H1 (cell line): ENCODE results near the gene CACNA1F. TPM values are rescaled to one million over a fixed set of nuclear protein-coding genes. Genes with fewer than 3 reads are reported as not detected.

ENCODE experiments used
- CTCF ChIA-PET: fragments of 300-600 bp; sonication (Branson Sonifier 250); formaldehyde crosslinking; loops from one replicate; lab custom pipeline; 2021; ENCODE audit not compliant: partially characterized antibody; lab: Charles Lee
- POLR2A ChIA-PET: fragments of 300-600 bp; sonication (Branson Sonifier 250); formaldehyde crosslinking; loops from one replicate; lab custom pipeline; 2021; ENCODE audit warnings: inconsistent platforms; ENCODE audit not compliant: partially characterized antibody; lab: Charles Lee
- DNase-seq, 2 experiments: peaks; one replicate each; pipeline versions ENCODE4 v3.0.0 to v3.0.0-alpha.2; 2010 to 2022; ENCODE audit warnings: low spot score in 2 of 2, low read depth in 1 of 2, mixed read lengths in 1 of 2
- FAIRE-seq: peaks from 2 replicates; lab custom pipeline; 2011; peaks lifted over from hg19 to GRCh38; lab: Jason Lieb, UNC
- H2AFZ ChIP-seq: 2 replicates; pipeline ENCODE4 v1.8.1; 2012; ENCODE audit warnings: low read length, inconsistent platforms
- H2AK5ac ChIP-seq: 2 replicates; pipeline ENCODE4 v1.6.1; 2013; ENCODE audit warnings: low read depth, low read length
- H2BK120ac ChIP-seq: replicated peaks from 2 replicates; pipeline ENCODE3; 2013; ENCODE audit warnings: low read depth, low read length, inconsistent platforms
- H2BK12ac ChIP-seq: 2 replicates; pipeline ENCODE4 v1.6.1; 2013; ENCODE audit warnings: low read depth, low read length
- H2BK15ac ChIP-seq: 2 replicates; pipeline ENCODE4 v1.6.1; 2013; ENCODE audit warnings: low read length
- H2BK20ac ChIP-seq: 2 replicates; pipeline ENCODE4 v1.6.1; 2013; ENCODE audit warnings: low read length
- H2BK5ac ChIP-seq: 2 replicates; pipeline ENCODE4 v1.6.1; 2013; ENCODE audit warnings: low read depth, low read length
- H3K14ac ChIP-seq: 2 replicates; pipeline ENCODE4 v1.6.1; 2013; ENCODE audit warnings: inconsistent platforms; ENCODE audit not compliant: insufficient read length
- H3K18ac ChIP-seq: 2 replicates; pipeline ENCODE4 v1.6.1; 2013; ENCODE audit warnings: low read length; ENCODE audit errors: extremely low read depth
- H3K23ac ChIP-seq: 2 replicates; pipeline ENCODE4 v1.6.1; 2013; ENCODE audit warnings: inconsistent platforms; ENCODE audit not compliant: insufficient read length
- H3K23me2 ChIP-seq: 2 replicates; pipeline ENCODE4 v1.6.1; 2013; ENCODE audit warnings: low read depth, low read length
- H3K27ac ChIP-seq: 2 replicates; pipeline ENCODE4 v1.6.1; 2011; ENCODE audit warnings: low read depth, low read length, inconsistent platforms
- H3K27me3 ChIP-seq, 4 experiments: replicated peaks in 1 of 4; 1 replicate in 1 of 4; 2 replicates in 3 of 4; pipeline versions ENCODE4 v1.6.1 to v1.8.1; 2011 to 2013; ENCODE audit warnings: low read length in 3 of 4, mild to moderate bottlenecking in 3 of 4, inconsistent platforms in 2 of 4, mixed read lengths in 2 of 4, moderate library complexity in 1 of 4; ENCODE audit not compliant: control insufficient read depth in 3 of 4, insufficient read depth in 3 of 4; ENCODE audit errors: extremely low read depth in 1 of 4
- H3K36me3 ChIP-seq, 4 experiments: 2 replicates each; pipeline versions ENCODE4 v1.6.1 to v1.8.1; 2011 to 2013; ENCODE audit warnings: mild to moderate bottlenecking in 4 of 4, low read length in 3 of 4, moderate library complexity in 2 of 4, control low read depth in 1 of 4, inconsistent platforms in 1 of 4; ENCODE audit not compliant: insufficient read depth in 4 of 4, control insufficient read depth in 2 of 4
- H3K4ac ChIP-seq: replicated peaks from 2 replicates; pipeline ENCODE3; 2013; ENCODE audit warnings: low read length, low read depth, mixed read lengths, inconsistent platforms; ENCODE audit not compliant: insufficient read length
- H3K4me1 ChIP-seq, 4 experiments: replicated peaks in 1 of 4; 1 replicate in 1 of 4; 2 replicates in 3 of 4; pipeline versions ENCODE4 v1.6.1 to v1.8.1; 2011 to 2013; ENCODE audit warnings: low read length in 3 of 4, inconsistent platforms in 2 of 4, mixed read lengths in 1 of 4; ENCODE audit not compliant: insufficient read depth in 4 of 4, control insufficient read depth in 3 of 4
- H3K4me2 ChIP-seq, 2 experiments: 2 replicates each; pipeline versions ENCODE4 v1.6.1 to v1.8.1; 2011 to 2013; ENCODE audit warnings: low read depth in 2 of 2, low read length in 2 of 2, control low read depth in 1 of 2, inconsistent platforms in 1 of 2, mild to moderate bottlenecking in 1 of 2; ENCODE audit not compliant: insufficient read depth in 1 of 2
- H3K4me3 ChIP-seq, 4 experiments: fragments of 200-600, 300-600 bp in 1 of 4; sonication (generic), shearing (Covaris generic), sonication (Bioruptor Twin) in 1 of 4; 2 replicates each; pipeline versions ENCODE4 v1.5.1 to v1.8.1; 2011 to 2016; ENCODE audit warnings: low read length in 4 of 4, low read depth in 3 of 4, control low read depth in 2 of 4, inconsistent platforms in 2 of 4, mild to moderate bottlenecking in 2 of 4, mixed read lengths in 1 of 4, moderate library complexity in 1 of 4; ENCODE audit not compliant: insufficient read depth in 2 of 4; ENCODE audit errors: extremely low read depth in 1 of 4
- H3K56ac ChIP-seq: replicated peaks from 2 replicates; pipeline ENCODE3; 2013; ENCODE audit warnings: low read depth, mild to moderate bottlenecking, mixed read lengths, low read length, inconsistent platforms; ENCODE audit not compliant: insufficient read length
- H3K79me1 ChIP-seq: 2 replicates; pipeline ENCODE4 v1.6.1; 2013; ENCODE audit warnings: low read depth, low read length, control low read depth
- H3K79me2 ChIP-seq, 2 experiments: 2 replicates each; pipeline versions ENCODE4 v1.6.1 to v1.8.1; 2012 to 2013; ENCODE audit warnings: low read length in 2 of 2, mild to moderate bottlenecking in 2 of 2, inconsistent platforms in 1 of 2; ENCODE audit not compliant: insufficient read depth in 2 of 2, control insufficient read depth in 1 of 2
- H3K9ac ChIP-seq, 4 experiments: replicated peaks in 1 of 4; 1 replicate in 1 of 4; 2 replicates in 3 of 4; pipeline versions ENCODE4 v1.6.1 to v1.8.1; 2011 to 2013; ENCODE audit warnings: low read depth in 3 of 4, low read length in 3 of 4, control low read depth in 2 of 4, mild to moderate bottlenecking in 2 of 4, moderate library complexity in 2 of 4, inconsistent platforms in 1 of 4; ENCODE audit errors: extremely low read depth in 1 of 4
- H3K9me3 ChIP-seq, 2 experiments: 2 replicates each; pipeline versions ENCODE4 v1.6.1 to v1.8.1; 2012 to 2013; ENCODE audit warnings: mild to moderate bottlenecking in 2 of 2, moderate library complexity in 2 of 2, control low read depth in 1 of 2, inconsistent platforms in 1 of 2, low read depth in 1 of 2, low read length in 1 of 2, mixed read lengths in 1 of 2; ENCODE audit not compliant: insufficient read depth in 2 of 2
- H4K20me1 ChIP-seq, 2 experiments: replicated peaks in 1 of 2; 2 replicates each; pipeline versions ENCODE3 to v1.8.1; 2011 to 2013; ENCODE audit warnings: inconsistent platforms in 2 of 2, low read length in 2 of 2, mild to moderate bottlenecking in 1 of 2; ENCODE audit not compliant: insufficient read depth in 2 of 2, control insufficient read depth in 1 of 2
- H4K5ac ChIP-seq: 2 replicates; pipeline ENCODE4 v1.6.1; 2013; ENCODE audit warnings: low read length, low read depth, mixed read lengths, inconsistent platforms; ENCODE audit not compliant: insufficient read length
- H4K8ac ChIP-seq: 2 replicates; pipeline ENCODE4 v1.8.0; 2013; ENCODE audit warnings: mild to moderate bottlenecking, moderate library complexity, low read length, inconsistent platforms; ENCODE audit not compliant: insufficient read depth; ENCODE audit errors: extremely low read depth
- H4K91ac ChIP-seq: replicated peaks from 2 replicates; pipeline ENCODE3; 2013; ENCODE audit warnings: low read length, mixed read lengths, inconsistent platforms; ENCODE audit not compliant: insufficient read length
- BACH1 ChIP-seq: IDR thresholded peaks from 2 replicates; pipeline ENCODE4 v1.6.1; 2012; ENCODE audit warnings: low read length, improper control_type of control experiment
- E2F6 ChIP-seq: IDR thresholded peaks from 2 replicates; pipeline ENCODE4 v1.6.1; 2012; ENCODE audit warnings: inconsistent platforms
- EGR1 ChIP-seq: IDR thresholded peaks from 2 replicates; pipeline ENCODE4 v1.6.1; 2011; ENCODE audit warnings: low read depth, low read length, borderline replicate concordance
- EP300 ChIP-seq, 2 experiments: IDR thresholded peaks; 1 replicate in 1 of 2; 2 replicates in 1 of 2; pipeline ENCODE4 v1.6.1; 2011 to 2012; ENCODE audit warnings: low read depth in 2 of 2, low read length in 2 of 2, mild to moderate bottlenecking in 2 of 2, borderline replicate concordance in 1 of 2, inconsistent platforms in 1 of 2, moderate library complexity in 1 of 2
- JUND ChIP-seq: IDR thresholded peaks from 2 replicates; pipeline ENCODE4 v1.6.1; 2011; ENCODE audit warnings: mild to moderate bottlenecking, improper control_type of control experiment, low read length
- KDM5A ChIP-seq: fragments of 200-600 bp; IDR thresholded peaks from 2 replicates; pipeline ENCODE4 v1.7.1; 2012; ENCODE audit warnings: mild to moderate bottlenecking, low read length, inconsistent platforms, mixed read lengths
- MAFK ChIP-seq: IDR thresholded peaks from 2 replicates; pipeline ENCODE4 v1.6.1; 2012; ENCODE audit warnings: low read depth, mild to moderate bottlenecking, improper control_type of control experiment, low read length
- NRF1 ChIP-seq: IDR thresholded peaks from 2 replicates; pipeline ENCODE4 v1.6.1; 2011; ENCODE audit warnings: mild to moderate bottlenecking, low read depth, low read length, improper control_type of control experiment
- RFX5 ChIP-seq: IDR thresholded peaks from 2 replicates; pipeline ENCODE4 v1.6.1; 2011; ENCODE audit warnings: low read depth, low read length, improper control_type of control experiment, borderline replicate concordance
- SIX5 ChIP-seq: IDR thresholded peaks from 2 replicates; pipeline ENCODE4 v1.6.1; 2011; ENCODE audit warnings: mild to moderate bottlenecking, low read depth, low read length
- TCF12 ChIP-seq: IDR thresholded peaks from 2 replicates; pipeline ENCODE4 v1.6.1; 2011; ENCODE audit warnings: low read depth, mild to moderate bottlenecking, low read length
- WGBS, 2 experiments: shearing (Covaris generic) in 1 of 2; methylation state at CpG; one replicate each; pipeline versions ENCODE4 v1.1.6 to v1.1.7; 2013 to 2015; ENCODE audit warnings: low lambda C conversion rate in 2 of 2, mixed read lengths in 2 of 2, inconsistent platforms in 1 of 2, low coverage in 1 of 2, missing lambda C conversion rate in 1 of 2; ENCODE audit not compliant: insufficient replicate concordance in 2 of 2, insufficient coverage in 1 of 2, insufficient read length in 1 of 2; ENCODE audit errors: extremely low coverage in 1 of 2, missing lambda C conversion rate in 1 of 2; 5-methylcytosine and 5-hydroxymethylcytosine counted together
- long read RNA-seq, 2 experiments: library from RNA in 1 of 2; library from capped mRNA in 1 of 2; stranded (forward); transcript quantifications; one replicate each; pipeline ENCODE4 v2.0.0, GENCODE V29; 2021; ENCODE audit warnings: inconsistent platforms in 1 of 2
- polyA minus RNA-seq, 3 experiments: library from RNA; depleted of rRNA, polyadenylated mRNA; stranded (reverse); fragments of >200 nt; gene quantifications; 1 replicate in 2 of 3; 2 replicates in 1 of 3; pipeline ENCODE4 v1.2.3, GENCODE V29; 2011
- polyA plus RNA-seq, 7 experiments: library from polyadenylated mRNA; depleted of rRNA in 3 of 7; stranded (reverse) in 5 of 7; unstranded in 2 of 7; fragments of >200 nt in 5 of 7; fragments of 200-250 nt in 2 of 7; gene quantifications; 1 replicate in 5 of 7; 2 replicates in 1 of 7; 4 replicates in 1 of 7; pipeline versions ENCODE4 v1.2.1 to v1.2.3, GENCODE V29; 2011 to 2013; ENCODE audit warnings: missing spikeins in 2 of 7, mixed read lengths in 2 of 7
- total RNA-seq: library from RNA; stranded (reverse); fragmentation: NEBNext Ultra II Directional; extraction: Animal tissue kit (Norgen Biotek cat#: 25700); gene quantifications from 2 replicates; pipeline ENCODE4 v1.2.1, GENCODE V29; 2021
- TF ChIP-seq, protein P1 (sequence below): IDR thresholded peaks from 2 replicates; pipeline ENCODE4 v1.6.1; 2011; ENCODE audit warnings: low read depth, mild to moderate bottlenecking, low read length; ENCODE audit not compliant: insufficient read depth

The CACNA1F gene
- 0.77 and 0.84 TPM in 2 replicates for total RNA-seq
- polyA plus RNA-seq (2011; rRNA removed) = 0.59 and 1.7 TPM in 2 replicates
- 1.1 TPM for polyA plus RNA-seq (2011; cell fraction: cytosol; rRNA removed)
- polyA plus RNA-seq (2011; cell fraction: nucleus; rRNA removed) = 6.3 TPM
- polyA plus RNA-seq (2012, experiment 1 of 2) = 0.62 to 1.1 TPM (median 0.82 TPM) in 4 replicates
- 0.33 TPM for polyA plus RNA-seq (2012, experiment 2 of 2)
- polyA plus RNA-seq (2013, experiment 1 of 2) = 0.59 TPM
- polyA plus RNA-seq (2013, experiment 2 of 2) = 0.42 TPM
- 0.76 and 1.2 TPM in 2 replicates for polyA minus RNA-seq (2011; rRNA and poly(A)+ RNA removed)
- polyA minus RNA-seq (2011; cell fraction: cytosol; rRNA and poly(A)+ RNA removed) = 1.6 TPM
- polyA minus RNA-seq (2011; cell fraction: nucleus; rRNA and poly(A)+ RNA removed) = 3.7 TPM
- long read RNA-seq, experiment 1 = 0 reads
- long read RNA-seq, experiment 2, partial matches to known transcripts = 1 of 2 reads
- long read RNA-seq, experiment 2, other reads (novel, unspliced or antisense) = 1 of 2 reads

GRCh38 chrX:49233176-49233575 lies at the start of gene CACNA1F:
Gene CACNA1F, minus strand, starts transcription at chrX:49233340. Its CDS starts 31 bp downstream, at chrX:49233309.
- Histone ChIP-seq H2BK15ac (no peak within 1 kb of the TSS), H4K5ac (no peak within 1 kb of the TSS), H2BK20ac (no peak within 1 kb of the TSS), H3K36me3 (no peaks in the 10 kb centered on the region), H3K4me3 (no peak within 1 kb of the TSS), H3K4me1 (peaks cover 0 to 6% (median 2%) of the 10 kb centered on the region in 4 experiments; a peak in 2 of 7 replicates), H4K20me1 (no peaks in the 10 kb centered on the region), H3K9ac (no peak within 1 kb of the TSS), H3K79me2 (no peaks in the 10 kb centered on the region), H2AK5ac (no peak within 1 kb of the TSS), H3K56ac (no peak within 1 kb of the TSS), H3K27me3 (no peaks in the 10 kb centered on the region), H2BK12ac (no peak within 1 kb of the TSS), H3K9me3 (no peaks in the 10 kb centered on the region), H3K79me1 (no peaks in the 10 kb centered on the region), H4K8ac (no peak within 1 kb of the TSS), H3K14ac (no peak within 1 kb of the TSS), H3K27ac (no peak within 1 kb of the TSS), H2BK120ac (no peak within 1 kb of the TSS), H3K23ac (no peak within 1 kb of the TSS), H3K18ac (no peak within 1 kb of the TSS), H3K23me2 (peaks cover 9% of the 10 kb centered on the region; the same call in 1 of the 2 replicates), H3K4ac (no peak within 1 kb of the TSS), H2AFZ (no peak within 1 kb of the TSS), H4K91ac (no peak within 1 kb of the TSS), H2BK5ac (no peak within 1 kb of the TSS), H3K4me2 (no peak within 1 kb of the TSS)
- 75% methylated on average over 4 of the region's 9 CpGs; no CpG with 5 or more reads in 1 of the 2 experiments for WGBS, 2 experiments
- CTCF ChIA-PET = no interaction called here
- FAIRE-seq (no peak), DNase-seq (no peak)
- POLR2A ChIA-PET = no interaction called here
- TF ChIP-seq EGR1 = no peak
- TF ChIP-seq TCF12 = no peak
- TF ChIP-seq RFX5 = no peak
- TF ChIP-seq, protein P1, sequence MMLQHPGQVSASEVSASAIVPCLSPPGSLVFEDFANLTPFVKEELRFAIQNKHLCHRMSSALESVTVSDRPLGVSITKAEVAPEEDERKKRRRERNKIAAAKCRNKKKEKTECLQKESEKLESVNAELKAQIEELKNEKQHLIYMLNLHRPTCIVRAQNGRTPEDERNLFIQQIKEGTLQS = no peak
- no peak for TF ChIP-seq E2F6
- TF ChIP-seq BACH1 = no peak
- no peak for TF ChIP-seq KDM5A
- TF ChIP-seq EP300 (IDR thresholded peaks at IDR 0.05; ENCODE audit: borderline replicate concordance in 1 of 2, low read depth in 2 of 2, low read length in 2 of 2) = no peak
- TF ChIP-seq MAFK = no peak
- no peak for TF ChIP-seq NRF1
- TF ChIP-seq JUND = no peak
- no peak for TF ChIP-seq SIX5
